ENCODE results near the gene RBFOX2. TPM values are rescaled to one million over a fixed set of nuclear protein-coding genes. Genes with fewer than 3 reads are reported as not detected.

The RBFOX2 gene
- total and polyA plus RNA-seq, 3 donors from 2014 or later, result 53.4 to 85.2 (median 63.9) TPM

DNA sequence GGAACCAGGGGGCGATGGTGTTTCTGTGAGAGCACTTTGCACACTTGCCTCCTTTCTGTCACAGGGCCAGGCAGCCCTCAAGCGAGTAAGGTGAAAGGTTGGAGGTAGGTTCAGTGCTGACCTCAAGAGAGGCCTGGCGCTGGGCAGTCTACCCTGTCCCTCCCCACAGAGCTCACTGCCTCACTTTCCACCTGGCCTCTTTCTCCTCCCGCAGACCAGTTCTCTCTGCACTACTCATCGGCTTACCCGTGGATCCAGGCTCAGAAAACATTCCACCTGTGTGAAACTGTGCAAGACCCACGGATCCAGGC lies 294.2 kb downstream of the RBFOX2 start:
- 87 to 92% methylated on average over 6 to 7 of the region's 7 CpGs for WGBS, 2 donors
- H3K4me1 ChIP-seq, result peaks cover 9% of the 10 kb centered on the region
- no peak for TF ChIP-seq POLR2A (IDR thresholded peaks at IDR 0.05)
- TF ChIP-seq, protein P1, sequence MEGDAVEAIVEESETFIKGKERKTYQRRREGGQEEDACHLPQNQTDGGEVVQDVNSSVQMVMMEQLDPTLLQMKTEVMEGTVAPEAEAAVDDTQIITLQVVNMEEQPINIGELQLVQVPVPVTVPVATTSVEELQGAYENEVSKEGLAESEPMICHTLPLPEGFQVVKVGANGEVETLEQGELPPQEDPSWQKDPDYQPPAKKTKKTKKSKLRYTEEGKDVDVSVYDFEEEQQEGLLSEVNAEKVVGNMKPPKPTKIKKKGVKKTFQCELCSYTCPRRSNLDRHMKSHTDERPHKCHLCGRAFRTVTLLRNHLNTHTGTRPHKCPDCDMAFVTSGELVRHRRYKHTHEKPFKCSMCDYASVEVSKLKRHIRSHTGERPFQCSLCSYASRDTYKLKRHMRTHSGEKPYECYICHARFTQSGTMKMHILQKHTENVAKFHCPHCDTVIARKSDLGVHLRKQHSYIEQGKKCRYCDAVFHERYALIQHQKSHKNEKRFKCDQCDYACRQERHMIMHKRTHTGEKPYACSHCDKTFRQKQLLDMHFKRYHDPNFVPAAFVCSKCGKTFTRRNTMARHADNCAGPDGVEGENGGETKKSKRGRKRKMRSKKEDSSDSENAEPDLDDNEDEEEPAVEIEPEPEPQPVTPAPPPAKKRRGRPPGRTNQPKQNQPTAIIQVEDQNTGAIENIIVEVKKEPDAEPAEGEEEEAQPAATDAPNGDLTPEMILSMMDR (IDR thresholded peaks at IDR 0.05), result no peak
- no peak for DNase-seq
- no peak overlapping the region for H3K27ac ChIP-seq
- intact Hi-C loops (cut with DNase I; ENCODE audit: low total_unique reads), result no loop called here
- no peaks in the 10 kb centered on the region for H3K36me3 ChIP-seq (ENCODE audit: low read depth, missing control alignments)
- no peaks in the 10 kb centered on the region for H3K27me3 ChIP-seq
- no peaks in the 10 kb centered on the region for H3K9me3 ChIP-seq
- H3K4me3 ChIP-seq, result no peak overlapping the region

DNA sequence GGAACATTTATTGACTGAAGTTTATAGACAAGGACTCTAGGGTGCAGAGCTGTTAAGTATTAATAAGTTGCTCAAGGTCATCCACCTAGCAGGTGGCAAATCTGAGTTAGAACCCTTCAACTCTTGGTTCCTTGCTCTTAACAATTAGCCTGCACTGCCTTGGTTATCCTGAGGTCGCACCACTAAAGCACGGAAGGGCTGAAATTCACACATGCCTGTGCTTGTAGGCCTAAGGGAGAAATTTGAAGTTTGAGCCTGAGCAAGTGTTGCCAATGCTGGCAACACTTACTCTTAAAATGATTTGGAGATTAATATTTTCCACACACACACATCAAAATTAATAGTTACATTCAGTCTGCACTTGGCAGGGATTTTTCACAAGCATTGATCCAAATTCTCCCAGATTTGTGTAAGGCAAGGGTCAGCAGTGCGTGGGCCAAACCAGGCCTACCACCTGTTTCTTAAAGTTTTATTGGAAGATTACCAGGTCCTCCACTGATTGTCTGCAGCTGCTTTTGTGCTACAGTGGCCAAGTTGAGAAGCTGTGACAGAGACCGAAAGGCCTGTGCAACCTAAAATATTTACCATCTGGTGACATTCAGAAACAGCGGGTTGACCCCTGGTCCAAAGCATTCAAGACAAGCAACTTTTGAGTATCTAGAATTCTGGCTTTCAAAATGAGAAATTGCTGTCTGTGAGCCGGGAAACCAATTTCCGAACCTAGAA lies 294.7 kb downstream of the RBFOX2 start:
- DNase-seq, result no peak
- Histone ChIP-seq H3K27me3 (no peaks in the 10 kb centered on the region), H3K4me1 (peaks cover 9% of the 10 kb centered on the region), H3K4me3 (no peak overlapping the region), H3K27ac (no peak overlapping the region), H3K9me3 (no peaks in the 10 kb centered on the region), H3K36me3 (ENCODE audit: low read depth, missing control alignments) (no peaks in the 10 kb centered on the region)
- TF ChIP-seq, protein P1 (IDR thresholded peaks at IDR 0.05), result peak in 1 of 3 experiments; percentile 5
- no peak for TF ChIP-seq POLR2A (IDR thresholded peaks at IDR 0.05)
- WGBS, 2 donors, result 47 to 61% methylated on average over 7 of the region's 7 CpGs
- intact Hi-C loops (cut with DNase I; ENCODE audit: low total_unique reads), result no loop called here

DNA sequence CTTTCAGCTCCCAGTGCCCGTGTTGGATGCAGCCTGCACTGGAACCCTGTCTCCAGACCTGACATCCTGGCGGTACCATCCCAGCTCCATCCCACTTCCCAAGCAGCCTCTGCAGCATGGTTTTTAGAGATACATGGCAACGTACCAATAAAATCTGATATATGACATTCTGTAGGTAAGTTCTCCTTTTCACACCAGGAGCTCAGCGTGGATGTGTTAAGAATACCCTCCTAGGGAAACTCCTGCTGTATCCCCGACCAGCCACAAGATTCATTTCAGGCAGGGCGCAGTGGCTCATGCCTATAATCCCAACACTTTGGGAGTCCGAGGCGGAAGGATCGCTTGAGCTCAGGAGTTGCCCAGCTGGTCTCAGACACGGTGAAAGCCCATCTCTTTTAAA lies 295.6 kb downstream of the RBFOX2 start:
- no peaks in the 10 kb centered on the region for H3K9me3 ChIP-seq
- no peak overlapping the region for H3K27ac ChIP-seq
- H3K36me3 ChIP-seq (ENCODE audit: low read depth, missing control alignments), result no peaks in the 10 kb centered on the region
- no peak overlapping the region for H3K4me3 ChIP-seq
- no peaks in the 10 kb centered on the region for H3K27me3 ChIP-seq
- intact Hi-C loops (cut with DNase I; ENCODE audit: low total_unique reads), result no loop called here
- 89 to 95% methylated on average over 9 to 10 of the region's 10 CpGs for WGBS, 2 donors
- H3K4me1 ChIP-seq, result peaks cover 9% of the 10 kb centered on the region
- DNase-seq, result no peak
- TF ChIP-seq, protein P1 (IDR thresholded peaks at IDR 0.05), result no peak

DNA sequence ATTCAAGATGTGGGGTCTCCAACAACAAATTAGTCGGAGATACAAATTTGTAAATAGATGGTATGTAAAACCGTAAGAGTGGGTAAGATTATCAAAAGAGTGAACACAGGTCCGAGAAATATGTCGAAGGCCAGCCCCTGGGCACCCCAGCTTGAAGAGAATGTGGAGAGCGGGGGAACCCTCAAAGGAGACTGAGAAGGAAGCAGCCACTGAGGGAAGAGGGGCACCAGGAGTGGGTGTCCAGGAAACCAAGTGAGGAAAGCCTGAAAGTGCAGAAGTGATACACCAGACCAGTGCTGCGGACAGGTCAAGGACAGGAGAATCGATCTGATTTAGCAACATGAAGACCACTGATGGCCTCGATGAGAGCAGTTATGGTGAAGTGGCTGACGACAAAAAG lies 296.5 kb downstream of the RBFOX2 start:
- H3K4me3 ChIP-seq, result no peak overlapping the region
- H3K27ac ChIP-seq, result no peak overlapping the region
- H3K4me1 ChIP-seq, result peaks cover 9% of the 10 kb centered on the region
- TF ChIP-seq POLR2A (IDR thresholded peaks at IDR 0.05), result no peak
- TF ChIP-seq, protein P1 (IDR thresholded peaks at IDR 0.05), result no peak
- intact Hi-C loops (cut with DNase I; ENCODE audit: low total_unique reads), result no loop called here
- DNase-seq, result no peak
- H3K27me3 ChIP-seq, result no peaks in the 10 kb centered on the region
- H3K9me3 ChIP-seq, result no peaks in the 10 kb centered on the region
- 92 to 95% methylated on average over 9 of the region's 9 CpGs for WGBS, 2 donors
- H3K36me3 ChIP-seq (ENCODE audit: low read depth, missing control alignments), result no peaks in the 10 kb centered on the region

DNA sequence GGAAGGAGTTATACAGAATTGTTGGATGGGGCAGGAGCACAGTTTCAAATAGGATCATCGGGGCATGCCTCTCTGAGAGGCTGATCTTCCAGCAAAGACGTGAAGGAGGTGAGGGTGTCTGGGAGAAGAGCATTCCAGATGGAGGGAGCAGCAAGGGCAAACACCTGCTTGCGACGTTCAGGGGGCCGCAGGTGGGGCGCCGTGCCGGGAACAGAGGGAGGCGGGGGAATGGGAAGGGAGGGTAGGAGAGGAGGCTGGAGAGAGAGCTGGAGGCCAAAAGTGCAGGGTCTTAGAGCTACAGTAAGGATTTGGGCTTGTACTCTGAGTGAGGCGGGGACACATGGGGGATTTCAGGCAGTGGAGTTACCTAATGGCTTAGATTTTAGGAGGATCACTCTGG lies 297.3 kb downstream of the RBFOX2 start:
- intact Hi-C loops (cut with DNase I; ENCODE audit: low total_unique reads), result no loop called here
- H3K4me3 ChIP-seq, result no peak overlapping the region

More for the DNA sequence above, 297.3 kb downstream of the RBFOX2 start:
- Histone ChIP-seq H3K27me3 (no peaks in the 10 kb centered on the region), H3K27ac (no peak overlapping the region), H3K36me3 (ENCODE audit: low read depth, missing control alignments) (no peaks in the 10 kb centered on the region), H3K9me3 (no peaks in the 10 kb centered on the region), H3K4me1 (peaks cover 9% of the 10 kb centered on the region)
- no peak for DNase-seq
- 76 to 84% methylated on average over 10 of the region's 10 CpGs for WGBS, 2 donors
- TF ChIP-seq, protein P1 (IDR thresholded peaks at IDR 0.05), result no peak
- TF ChIP-seq POLR2A (IDR thresholded peaks at IDR 0.05), result no peak
